Measurements from ENCODE around the gene LRRFIP2.

The LRRFIP2 gene

GRCh38 chr3:37136067-37136466 is 38.3 kb downstream of the LRRFIP2 start:
- DNase-seq (ENCODE audit: low read depth) = no peak
- no peak for TF ChIP-seq CTCF (conservative IDR thresholded peaks at IDR 0.05; ENCODE audit: low read depth, low read length)
- H3K4me3 ChIP-seq (ENCODE audit: low read length) = no peak overlapping the region

GRCh38 chr3:37135561-37135960 is 38.8 kb downstream of the LRRFIP2 start:
- no peak overlapping the region for H3K4me3 ChIP-seq (ENCODE audit: low read length)
- TF ChIP-seq CTCF (conservative IDR thresholded peaks at IDR 0.05; ENCODE audit: low read depth, low read length) = no peak
- DNase-seq (ENCODE audit: low read depth) = no peak

GRCh38 chr3:37132334-37132733 is 42.0 kb downstream of the LRRFIP2 start:
- TF ChIP-seq CTCF (conservative IDR thresholded peaks at IDR 0.05; ENCODE audit: low read depth, low read length) = no peak
- no peak overlapping the region for H3K4me3 ChIP-seq (ENCODE audit: low read length)
- no peak for DNase-seq (ENCODE audit: low read depth)

- H3K4me3 ChIP-seq (ENCODE audit: low read length) = no peak overlapping the region
- TF ChIP-seq CTCF (conservative IDR thresholded peaks at IDR 0.05; ENCODE audit: low read depth, low read length) = no peak
- no peak for DNase-seq (ENCODE audit: low read depth)
Measured at GRCh38 chr3:37131860-37132144, 42.6 kb downstream of the LRRFIP2 start.

- TF ChIP-seq CTCF (conservative IDR thresholded peaks at IDR 0.05; ENCODE audit: low read depth, low read length) = no peak
- no peak overlapping the region for H3K4me3 ChIP-seq (ENCODE audit: low read length)
- DNase-seq (ENCODE audit: low read depth) = no peak
Measured at GRCh38 chr3:37130984-37131859, 43.2 kb downstream of the LRRFIP2 start.

GRCh38 chr3:37130448-37130847 is 43.9 kb downstream of the LRRFIP2 start:
- DNase-seq (ENCODE audit: low read depth) = no peak
- no peak overlapping the region for H3K4me3 ChIP-seq (ENCODE audit: low read length)
- no peak for TF ChIP-seq CTCF (conservative IDR thresholded peaks at IDR 0.05; ENCODE audit: low read depth, low read length)

- no peak for TF ChIP-seq CTCF (conservative IDR thresholded peaks at IDR 0.05; ENCODE audit: low read depth, low read length)
- H3K4me3 ChIP-seq (ENCODE audit: low read length) = no peak overlapping the region
- DNase-seq (ENCODE audit: low read depth) = no peak
Measured at GRCh38 chr3:37129871-37130270, 44.5 kb downstream of the LRRFIP2 start.
